NCI-H1417 treated with DMSO at 0.1 percent for 48 hours (cell line): Measurements from ENCODE around the gene TMED8.
"Not testable (repeated sequence)": the region's sequence is repeated elsewhere in the genome, so short reads cannot be mapped to it uniquely, and the experiment has no call there.

ENCODE experiments used
- DNase-seq: peaks from one replicate; lab custom pipeline; 2025; lab: John Stamatoyannopoulos, UW

The TMED8 gene

GRCh38 chr14:77359626-77360025 is 17.3 kb downstream of the TMED8 start:
- no peak for DNase-seq

- DNase-seq = no peak
These were observed 20.0 kb downstream of the TMED8 start for GRCh38 chr14:77356899-77357298.

- no peak for DNase-seq
These were observed 21.1 kb downstream of the TMED8 start for GRCh38 chr14:77355811-77356210.

GRCh38 chr14:77353469-77354141 is 23.3 kb downstream of the TMED8 start:
- no peak for DNase-seq

- no peak for DNase-seq
These were observed 29.1 kb downstream of the TMED8 start for GRCh38 chr14:77347751-77348150.

- no peak for DNase-seq
These were observed 30.4 kb downstream of the TMED8 start for GRCh38 chr14:77346495-77346894.

GRCh38 chr14:77344377-77344996 is 32.4 kb downstream of the TMED8 start:
- no peak for DNase-seq

- no peak for DNase-seq
These were observed 33.2 kb downstream of the TMED8 start for GRCh38 chr14:77343662-77344061.

GRCh38 chr14:77342726-77343397 is 34.0 kb downstream of the TMED8 start:
- DNase-seq = no peak

- DNase-seq = no peak
These were observed 36.5 kb downstream of the TMED8 start for GRCh38 chr14:77340389-77340788.

- no peak for DNase-seq
These were observed 37.5 kb downstream of the TMED8 start for GRCh38 chr14:77339407-77339806.

GRCh38 chr14:77338302-77338701 is 38.6 kb downstream of the TMED8 start:
- no peak for DNase-seq

- DNase-seq = no peak
These were observed 39.0 kb downstream of the TMED8 start for GRCh38 chr14:77337880-77338279.

- not testable (repeated sequence) for DNase-seq
These were observed 39.6 kb downstream of the TMED8 start for GRCh38 chr14:77337255-77337654.

- no peak for DNase-seq
These were observed 41.3 kb downstream of the TMED8 start for GRCh38 chr14:77335576-77335975.

GRCh38 chr14:77329872-77330271 is 47.0 kb downstream of the TMED8 start:
- no peak for DNase-seq

GRCh38 chr14:77327111-77327510 is 49.8 kb downstream of the TMED8 start:
- no peak for DNase-seq

GRCh38 chr14:77325746-77326094 is 51.2 kb downstream of the TMED8 start:
- DNase-seq = no peak

GRCh38 chr14:77324816-77325745 is 51.8 kb downstream of the TMED8 start:
- DNase-seq = no peak

GRCh38 chr14:77324289-77324688 is 52.6 kb downstream of the TMED8 start:
- DNase-seq = no peak

GRCh38 chr14:77323571-77323970 is 53.3 kb downstream of the TMED8 start:
- no peak for DNase-seq

- DNase-seq = no peak
These were observed 53.9 kb downstream of the TMED8 start for GRCh38 chr14:77322951-77323350.
